Activated T-helper 2 cell treated with anti-CD3 and anti-CD28 coated beads, Interferon-gamma antibody, Interleukin-2, Interleukin-4, amounts not matched to agents 10 μg/mL and 5 μg/mL and 100 μg/mL, durations not matched to agents 14 hours and 24 hours and 36 hours (primary cell): ENCODE measurements around the gene SULT1B1. TPM values are rescaled to one million over a fixed set of nuclear protein-coding genes. Genes with fewer than 3 reads are reported as not detected.
"Not testable (repeated sequence)": the region's sequence is repeated elsewhere in the genome, so short reads cannot be mapped to it uniquely, and the experiment has no call there.

ENCODE experiments used
- DNase-seq: peaks from one replicate; pipeline ENCODE4 v3.0.0; 2021; ENCODE audit warnings: low spot score
- H3K27ac Mint-ChIP-seq: one replicate; pipeline ENCODE4 v1.8.0; 2021; ENCODE audit warnings: mixed read lengths
- H3K27me3 Mint-ChIP-seq: one replicate; pipeline ENCODE4 v1.8.0; 2021; ENCODE audit warnings: low read depth, mixed read lengths
- H3K36me3 Mint-ChIP-seq: one replicate; pipeline ENCODE4 v1.8.0; 2021; ENCODE audit warnings: low read depth, mixed read lengths
- H3K4me1 Mint-ChIP-seq: one replicate; pipeline ENCODE4 v1.8.0; 2021; ENCODE audit warnings: low read depth, mixed read lengths
- H3K4me3 Mint-ChIP-seq: one replicate; pipeline ENCODE4 v1.8.0; 2021; ENCODE audit warnings: low read depth, mild to moderate bottlenecking, moderate library complexity, mixed read lengths
- H3K9me3 Mint-ChIP-seq: one replicate; pipeline ENCODE4 v1.8.0; 2021; ENCODE audit warnings: mixed read lengths
- intact Hi-C: fragments of 100-400 bp; cut with micrococcal nuclease; formaldehyde crosslinking; loops from one replicate; pipeline ENCODE4 v1.15.1; 2023
- total RNA-seq: library from RNA; stranded (reverse); gene quantifications from 2 replicates; pipeline ENCODE4 v1.2.3, GENCODE V29; 2022

SULT1B1 gene
- total RNA-seq, 1 donor from 2014 or later: 0.25 TPM

- intact Hi-C loops: no loop called here
- no peak overlapping the region for H3K4me3 Mint-ChIP-seq
- H3K27ac Mint-ChIP-seq: no peak overlapping the region
- H3K27me3 Mint-ChIP-seq: peaks cover 2% of the 10 kb centered on the region
- no peaks in the 10 kb centered on the region for H3K36me3 Mint-ChIP-seq
- no peaks in the 10 kb centered on the region for H3K9me3 Mint-ChIP-seq
- DNase-seq: no peak
- H3K4me1 Mint-ChIP-seq: no peaks in the 10 kb centered on the region
These were observed 13.1 kb upstream of the SULT1B1 start for GRCh38 chr4:69773484-69773883.

GRCh38 chr4:69768554-69768953 lies 8.1 kb upstream of the SULT1B1 start:
- H3K9me3 Mint-ChIP-seq, H3K27ac Mint-ChIP-seq, H3K4me3 Mint-ChIP-seq, H3K36me3 Mint-ChIP-seq, DNase-seq, H3K4me1 Mint-ChIP-seq, H3K27me3 Mint-ChIP-seq, intact Hi-C loops: not testable (repeated sequence)

- DNase-seq: no peak
- Mint-ChIP-seq H3K4me1 (peaks cover 15% of the 10 kb centered on the region), H3K9me3 (no peaks in the 10 kb centered on the region), H3K27ac (no peak overlapping the region), H3K4me3 (no peak overlapping the region), H3K27me3 (peaks cover 2% of the 10 kb centered on the region), H3K36me3 (no peaks in the 10 kb centered on the region)
- intact Hi-C loops: no loop called here
These were observed 5.3 kb upstream of the SULT1B1 start for GRCh38 chr4:69765751-69766150.

- Mint-ChIP-seq H3K9me3 (no peaks in the 10 kb centered on the region), H3K27me3 (peaks cover 2% of the 10 kb centered on the region), H3K4me1 (peaks cover 24% of the 10 kb centered on the region), H3K27ac (no peak overlapping the region), H3K4me3 (no peak overlapping the region), H3K36me3 (no peaks in the 10 kb centered on the region)
- no peak for DNase-seq
- intact Hi-C loops: no loop called here
These were observed 3.9 kb upstream of the SULT1B1 start for GRCh38 chr4:69764311-69764710.

GRCh38 chr4:69763233-69763632 lies 2.8 kb upstream of the SULT1B1 start:
- peaks cover 30% of the 10 kb centered on the region for H3K4me1 Mint-ChIP-seq
- H3K36me3 Mint-ChIP-seq: no peaks in the 10 kb centered on the region
- no peaks in the 10 kb centered on the region for H3K9me3 Mint-ChIP-seq

GRCh38 chr4:69759189-69759604 lies 1.2 kb downstream of the SULT1B1 start:
- H3K27ac Mint-ChIP-seq: peak overlapping the region; percentile 31
- H3K4me1 Mint-ChIP-seq: peaks cover 29% of the 10 kb centered on the region
- peak overlapping the region; percentile 69 for H3K4me3 Mint-ChIP-seq
- H3K9me3 Mint-ChIP-seq: no peaks in the 10 kb centered on the region
- H3K27me3 Mint-ChIP-seq: no peaks in the 10 kb centered on the region
- intact Hi-C loops: no loop called here
- no peaks in the 10 kb centered on the region for H3K36me3 Mint-ChIP-seq
- DNase-seq: no peak

More at GRCh38 chr4:69763233-69763632, 2.8 kb upstream of the SULT1B1 start:
- H3K4me3 Mint-ChIP-seq: no peak overlapping the region
- no peak for DNase-seq
- H3K27me3 Mint-ChIP-seq: peaks cover 2% of the 10 kb centered on the region
- intact Hi-C loops: no loop called here
- no peak overlapping the region for H3K27ac Mint-ChIP-seq

- intact Hi-C loops: no loop called here
- Mint-ChIP-seq H3K27ac (no peak overlapping the region), H3K9me3 (no peaks in the 10 kb centered on the region), H3K4me1 (peaks cover 19% of the 10 kb centered on the region), H3K27me3 (no peaks in the 10 kb centered on the region), H3K36me3 (no peaks in the 10 kb centered on the region), H3K4me3 (no peak overlapping the region)
- no peak for DNase-seq
These were observed 3.0 kb downstream of the SULT1B1 start for GRCh38 chr4:69757464-69757863.

GRCh38 chr4:69754926-69755580 lies 5.4 kb downstream of the SULT1B1 start:
- intact Hi-C loops: no loop called here
- Mint-ChIP-seq H3K27ac (no peak overlapping the region), H3K4me3 (no peak overlapping the region), H3K36me3 (no peaks in the 10 kb centered on the region), H3K27me3 (no peaks in the 10 kb centered on the region), H3K9me3 (no peaks in the 10 kb centered on the region), H3K4me1 (peaks cover 10% of the 10 kb centered on the region)
- DNase-seq: no peak

- Mint-ChIP-seq H3K4me3 (no peak overlapping the region), H3K9me3 (no peaks in the 10 kb centered on the region), H3K27ac (no peak overlapping the region), H3K27me3 (no peaks in the 10 kb centered on the region), H3K36me3 (no peaks in the 10 kb centered on the region), H3K4me1 (peaks cover 1% of the 10 kb centered on the region)
- no peak for DNase-seq
- intact Hi-C loops: no loop called here
These were observed 6.7 kb downstream of the SULT1B1 start for GRCh38 chr4:69753686-69754085.

- no peak for DNase-seq
- Mint-ChIP-seq H3K36me3 (no peaks in the 10 kb centered on the region), H3K27me3 (no peaks in the 10 kb centered on the region), H3K4me3 (no peak overlapping the region), H3K4me1 (no peaks in the 10 kb centered on the region), H3K27ac (no peak overlapping the region), H3K9me3 (peaks cover 4% of the 10 kb centered on the region)
- intact Hi-C loops: no loop called here
These were observed 10.1 kb downstream of the SULT1B1 start for GRCh38 chr4:69750346-69750745.

- no peaks in the 10 kb centered on the region for H3K27me3 Mint-ChIP-seq
- no peak for DNase-seq
- no peaks in the 10 kb centered on the region for H3K36me3 Mint-ChIP-seq
- intact Hi-C loops: no loop called here
- H3K4me3 Mint-ChIP-seq: no peak overlapping the region
- no peak overlapping the region for H3K27ac Mint-ChIP-seq
- no peaks in the 10 kb centered on the region for H3K4me1 Mint-ChIP-seq
- H3K9me3 Mint-ChIP-seq: peaks cover 4% of the 10 kb centered on the region
These were observed 10.6 kb downstream of the SULT1B1 start for GRCh38 chr4:69749771-69750170.

GRCh38 chr4:69748173-69748572 lies 12.2 kb downstream of the SULT1B1 start:
- H3K27me3 Mint-ChIP-seq: no peaks in the 10 kb centered on the region
- no peaks in the 10 kb centered on the region for H3K4me1 Mint-ChIP-seq
- peaks cover 8% of the 10 kb centered on the region for H3K9me3 Mint-ChIP-seq
- H3K4me3 Mint-ChIP-seq: no peak overlapping the region
- H3K27ac Mint-ChIP-seq: no peak overlapping the region
- intact Hi-C loops: no loop called here
- DNase-seq: no peak
- H3K36me3 Mint-ChIP-seq: no peaks in the 10 kb centered on the region

- DNase-seq: no peak
- H3K4me1 Mint-ChIP-seq: no peaks in the 10 kb centered on the region
- H3K9me3 Mint-ChIP-seq: peaks cover 14% of the 10 kb centered on the region
- no peak overlapping the region for H3K4me3 Mint-ChIP-seq
- H3K27ac Mint-ChIP-seq: no peak overlapping the region
- H3K27me3 Mint-ChIP-seq: no peaks in the 10 kb centered on the region
- intact Hi-C loops: no loop called here
- no peaks in the 10 kb centered on the region for H3K36me3 Mint-ChIP-seq
These were observed 16.3 kb downstream of the SULT1B1 start for GRCh38 chr4:69744157-69744478.
